GM11168 (cell line): ENCODE measurements around the gene GNB1L.
"Not testable (repeated sequence)": the region's sequence is repeated elsewhere in the genome, so short reads cannot be mapped to it uniquely, and the experiment has no call there.

ENCODE experiments used
- in situ Hi-C: fragments of 300-500 bp; cut with MboI; formaldehyde crosslinking; loops from one replicate; pipeline ENCODE4 v1.12.0; 2022; ENCODE audit warnings: low sequenced_read_pairs; ENCODE audit not compliant: unreplicated experiment

The GNB1L gene

GRCh38 chr22:19785461-19786263 is 69.0 kb downstream of the GNB1L start:
- in situ Hi-C loops = no loop called here

DNA sequence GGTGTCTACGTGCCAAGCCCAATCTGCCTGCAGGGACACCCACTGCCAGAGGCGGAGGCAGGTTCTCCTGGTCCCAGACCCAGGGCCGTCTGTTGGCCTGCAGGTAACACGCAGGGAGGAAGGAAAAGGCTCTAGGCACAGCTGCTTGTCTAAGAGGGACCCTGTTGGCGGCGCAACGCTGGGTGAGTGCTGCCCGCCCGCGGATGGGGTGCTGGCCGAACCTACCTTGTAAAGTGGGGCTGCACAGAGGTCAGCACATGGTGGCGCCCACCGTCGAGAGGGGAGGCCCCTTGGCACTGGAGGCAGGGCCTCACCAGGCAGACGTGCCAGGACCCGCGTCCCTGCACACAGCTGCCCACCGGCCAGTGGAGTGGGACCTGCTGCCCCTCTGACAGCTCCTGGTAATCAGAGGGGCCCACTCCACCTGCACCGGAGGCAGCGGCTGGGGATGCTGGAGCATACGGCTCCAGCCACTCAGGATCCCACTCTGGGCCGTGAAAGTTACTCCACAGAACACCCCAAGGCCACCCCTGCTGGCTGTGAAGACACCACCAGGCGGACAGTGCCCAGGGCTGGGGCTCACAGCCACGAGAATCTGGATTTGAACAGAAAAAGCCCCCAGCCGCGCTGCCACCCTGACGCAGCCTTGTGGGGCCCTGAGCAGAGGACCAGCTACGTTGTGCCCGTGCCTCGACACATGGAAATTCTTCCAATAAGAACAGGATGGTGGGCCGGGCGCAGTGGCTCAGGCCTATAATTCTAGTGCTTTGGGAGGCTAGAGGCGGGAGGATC is 70.1 kb downstream of the GNB1L start:
- in situ Hi-C loops = no loop called here

GRCh38 chr22:19783586-19784383 is 70.9 kb downstream of the GNB1L start:
- in situ Hi-C loops = no loop called here

DNA sequence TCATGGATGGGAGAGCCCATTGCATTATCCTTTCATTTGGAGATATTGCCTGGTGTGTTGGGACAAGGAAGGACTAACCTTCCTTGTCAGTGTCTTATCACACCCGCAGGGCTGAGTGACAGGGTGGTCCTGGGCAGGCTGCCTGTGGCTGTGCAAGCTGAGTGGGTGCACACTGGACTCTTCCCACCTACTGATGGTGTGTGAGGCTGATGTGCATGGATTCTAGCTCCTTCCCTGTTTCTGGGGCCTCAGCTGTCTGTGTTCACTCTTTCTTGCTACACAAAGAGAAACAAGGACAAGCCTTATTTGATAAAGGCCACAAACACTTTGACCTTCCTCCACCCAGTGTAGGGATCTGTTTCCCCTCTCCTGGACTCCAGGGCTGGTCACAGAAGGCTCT is 72.1 kb downstream of the GNB1L start:
- in situ Hi-C loops = no loop called here

DNA sequence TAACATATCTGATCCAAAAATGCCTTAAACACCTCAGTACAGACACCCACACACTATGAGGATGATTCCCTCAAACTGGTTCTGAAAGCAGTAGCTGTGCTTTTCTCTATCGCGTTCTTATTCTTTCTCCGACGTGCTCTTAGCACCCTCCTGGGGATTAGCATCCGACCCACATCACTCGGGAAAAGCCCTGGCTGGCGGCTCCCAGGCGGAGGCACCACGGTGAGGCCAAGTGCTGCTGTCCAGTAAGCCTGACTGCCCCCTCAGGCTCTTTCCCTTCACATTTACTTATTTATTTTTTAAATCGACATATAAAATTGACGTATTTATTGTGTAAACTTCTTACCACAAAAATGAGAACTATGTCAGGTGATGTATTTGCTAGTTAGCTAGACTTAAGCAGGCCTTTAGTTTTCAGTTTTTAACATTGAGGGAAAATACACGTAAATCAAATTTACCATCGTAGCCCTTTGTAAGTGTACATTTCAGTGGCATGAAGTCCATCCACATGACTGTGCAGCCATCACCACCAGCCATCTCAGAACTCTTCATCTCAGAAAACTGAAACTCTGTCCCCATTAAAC is 74.9 kb downstream of the GNB1L start:
- in situ Hi-C loops = no loop called here

- in situ Hi-C loops = no loop called here
Observed at GRCh38 chr22:19779011-19779421, 75.7 kb downstream of the GNB1L start.

DNA sequence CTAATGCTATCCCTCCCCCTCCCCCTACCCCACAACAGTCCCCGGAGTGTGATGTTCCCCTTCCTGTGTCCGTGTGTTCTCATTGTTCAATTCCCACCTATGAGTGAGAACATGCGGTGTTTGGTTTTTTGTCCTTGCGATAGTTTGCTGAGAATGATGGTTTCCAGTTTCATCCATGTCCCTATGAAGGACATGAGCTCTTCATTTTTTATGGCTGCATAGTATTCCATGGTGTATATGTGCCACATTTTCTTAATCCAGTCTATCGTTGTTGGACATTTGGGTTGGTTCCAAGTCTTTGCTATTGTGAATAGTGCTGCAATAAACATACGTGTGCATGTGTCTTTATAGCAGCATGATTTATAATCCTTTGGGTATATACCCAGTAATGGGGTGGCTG is 77.5 kb downstream of the GNB1L start:
- in situ Hi-C loops = not testable (repeated sequence)

DNA sequence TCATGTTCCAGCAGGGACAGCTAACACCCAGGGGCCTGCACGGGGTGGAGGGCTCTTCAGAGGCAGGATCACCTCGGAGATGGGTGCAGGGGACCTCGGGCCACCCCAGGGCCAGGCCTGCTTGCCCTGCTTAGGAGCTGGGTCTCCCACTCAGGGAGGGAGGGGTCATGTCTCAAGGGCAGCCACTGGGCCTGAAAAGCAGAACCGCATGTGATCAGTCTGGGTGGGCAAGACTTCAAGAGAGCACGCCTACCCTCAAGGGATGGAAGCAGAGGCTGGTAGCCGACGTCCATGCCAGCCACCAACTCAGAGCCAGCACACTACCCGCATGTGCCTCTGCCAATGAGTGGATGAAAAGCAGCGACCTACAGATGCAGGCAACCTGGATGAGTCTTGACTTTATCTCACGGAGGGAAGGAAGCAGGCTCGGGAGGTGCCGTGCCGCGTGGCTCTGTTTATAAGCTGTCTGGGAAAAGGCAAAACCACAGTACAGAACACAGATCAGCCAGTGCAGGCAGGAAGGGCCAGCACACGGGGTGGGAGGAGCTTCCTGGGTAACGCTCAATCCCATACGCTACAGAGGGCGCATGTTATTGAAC is 78.1 kb downstream of the GNB1L start:
- in situ Hi-C loops = no loop called here

DNA sequence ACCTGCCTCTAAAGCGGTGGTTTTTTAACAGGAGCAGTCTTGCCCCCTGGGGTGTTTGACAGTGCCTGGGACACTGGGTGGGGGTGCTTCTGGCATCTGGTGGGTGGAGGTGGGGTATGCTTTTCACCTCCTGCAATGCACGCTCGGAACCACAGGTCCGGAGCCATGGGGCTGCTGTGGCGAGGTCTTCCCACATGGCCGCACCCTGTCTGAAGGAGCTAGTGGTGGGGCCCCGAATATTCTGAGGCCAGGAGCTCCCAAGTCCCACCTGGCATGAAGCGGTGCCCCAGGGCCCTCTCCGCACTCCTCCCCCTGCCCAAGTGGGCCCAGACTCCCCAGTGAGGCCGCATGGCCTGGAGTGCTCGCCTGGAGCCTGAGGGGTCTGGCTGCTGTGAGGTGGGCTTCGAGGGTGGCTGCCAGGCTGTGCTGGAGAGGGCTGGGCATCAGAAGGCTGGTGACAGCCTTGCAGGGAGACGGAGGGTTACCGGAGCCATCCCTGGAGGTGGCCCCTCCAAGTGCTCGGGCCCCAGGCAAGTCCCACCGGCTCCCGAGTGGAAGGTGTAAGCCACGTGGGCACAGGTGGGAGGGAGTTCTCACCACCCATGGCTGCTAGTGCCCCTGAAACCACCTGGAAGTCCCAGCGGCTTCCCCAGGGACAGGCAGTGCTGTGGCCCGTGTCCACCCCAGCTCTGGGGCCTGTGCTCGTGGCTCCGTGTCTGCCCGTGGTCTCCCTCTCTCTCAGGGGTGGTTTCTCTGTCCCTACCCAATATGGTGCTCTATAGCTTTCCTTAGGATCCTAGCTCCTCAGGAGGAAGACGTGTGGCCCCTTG is 79.0 kb downstream of the GNB1L start:
- in situ Hi-C loops = no loop called here

GRCh38 chr22:19774628-19775027 is 80.0 kb downstream of the GNB1L start:
- in situ Hi-C loops = no loop called here

DNA sequence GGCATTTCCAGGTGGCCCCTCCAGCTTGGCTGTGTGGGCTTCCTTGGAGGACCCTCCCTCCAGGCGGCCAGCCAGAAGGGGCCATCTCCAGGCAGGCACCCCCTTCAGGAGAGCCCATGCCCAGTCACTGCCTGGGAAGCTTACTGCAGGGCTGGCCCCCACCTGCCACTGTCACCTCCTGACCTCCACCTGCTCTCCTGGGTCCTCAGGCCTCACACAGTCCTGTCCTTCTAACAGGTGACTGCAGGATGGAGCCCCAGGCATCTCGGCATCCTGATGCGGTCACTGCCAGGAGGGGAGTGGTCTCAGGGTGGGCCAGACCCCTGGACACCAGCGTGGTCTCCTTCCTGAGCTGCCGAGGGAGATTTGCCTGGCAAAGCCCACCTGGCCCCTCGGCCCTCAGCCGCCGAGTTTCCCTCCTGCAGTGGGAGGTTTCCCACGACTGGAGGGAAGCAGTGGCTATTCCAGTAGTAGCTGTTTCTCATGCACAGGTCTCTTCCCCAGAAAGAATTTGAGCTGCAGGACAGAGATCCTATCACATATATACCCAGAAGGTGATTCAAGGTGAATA is 81.1 kb downstream of the GNB1L start:
- in situ Hi-C loops = no loop called here

- in situ Hi-C loops = no loop called here
Observed at GRCh38 chr22:19772673-19773469, 81.8 kb downstream of the GNB1L start.

- in situ Hi-C loops = no loop called here
Observed at GRCh38 chr22:19772422-19772672, 82.3 kb downstream of the GNB1L start.

- in situ Hi-C loops = no loop called here
Observed at GRCh38 chr22:19770349-19771220, 84.1 kb downstream of the GNB1L start.

DNA sequence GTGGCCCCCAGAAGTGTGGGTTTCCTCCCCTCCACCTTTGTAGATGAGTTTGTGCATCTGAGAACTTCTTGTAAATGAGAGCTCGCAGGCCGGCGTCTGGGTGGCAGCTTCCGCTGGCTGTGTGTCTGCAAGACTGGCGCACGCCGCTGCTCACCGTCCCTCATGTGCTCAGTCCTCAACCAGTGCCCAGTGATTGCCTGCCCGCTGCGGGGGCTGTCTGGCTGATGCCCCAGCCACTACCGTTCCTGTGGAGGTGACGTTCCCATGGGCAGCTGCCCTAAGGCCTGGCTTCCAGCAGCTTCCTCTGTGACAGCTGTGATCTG is 85.3 kb downstream of the GNB1L start:
- in situ Hi-C loops = no loop called here

GRCh38 chr22:19767427-19768341 is 87.0 kb downstream of the GNB1L start:
- in situ Hi-C loops = no loop called here
